Measurements from ENCODE around the gene GIPC1. TPM values are rescaled to one million over a fixed set of nuclear protein-coding genes. Genes with fewer than 3 reads are reported as not detected.

The GIPC1 gene
- total RNA-seq, 1 donor from 2014 or later = 123 TPM

Small RNA genes lying within 50 kb of the gene (microRNA-seq; reads per million reads assigned to microRNA genes)
- not detected for gene MIR639

Other genes starting within 250 kb of the GIPC1 start
- 4.9 and 14.3 TPM in 2 replicates for gene ADGRE5, start 114.7 kb downstream of the GIPC1 start, total RNA-seq (ENCODE audit: low replicate concordance)
- gene DDX39A, start 76.8 kb downstream of the GIPC1 start, total RNA-seq (ENCODE audit: low replicate concordance) = 71.9 and 84.3 TPM in 2 replicates
- gene PKN1, start 62.8 kb downstream of the GIPC1 start, total RNA-seq (ENCODE audit: low replicate concordance) = 63.1 and 85.3 TPM in 2 replicates
- 0.56 and 1.0 TPM in 2 replicates for gene PTGER1, start 20.8 kb downstream of the GIPC1 start, total RNA-seq (ENCODE audit: low replicate concordance)
- 142 and 277 TPM in 2 replicates for gene DNAJB1, start 22.3 kb upstream of the GIPC1 start, total RNA-seq (ENCODE audit: low replicate concordance)
- 171 and 240 TPM in 2 replicates for gene TECR, start 33.5 kb upstream of the GIPC1 start, total RNA-seq (ENCODE audit: low replicate concordance)
- gene NDUFB7, start 75.9 kb upstream of the GIPC1 start, total RNA-seq (ENCODE audit: low replicate concordance) = 137 and 188 TPM in 2 replicates
- not detected in 2 replicates for gene CLEC17A, start 87.0 kb upstream of the GIPC1 start, total RNA-seq (ENCODE audit: low replicate concordance)
- gene ADGRE3, start 178.7 kb upstream of the GIPC1 start, total RNA-seq (ENCODE audit: low replicate concordance) = not detected in 2 replicates
- 11.1 and 22.5 TPM in 2 replicates for gene ZNF333, start 193.9 kb upstream of the GIPC1 start, total RNA-seq (ENCODE audit: low replicate concordance)